ENCODE measurements around the gene MMP25. TPM values are rescaled to one million over a fixed set of nuclear protein-coding genes. Genes with fewer than 3 reads are reported as not detected.

MMP25 gene
- total RNA-seq, 1 experiment from 2014 or later, result 0.67 TPM

DNA sequence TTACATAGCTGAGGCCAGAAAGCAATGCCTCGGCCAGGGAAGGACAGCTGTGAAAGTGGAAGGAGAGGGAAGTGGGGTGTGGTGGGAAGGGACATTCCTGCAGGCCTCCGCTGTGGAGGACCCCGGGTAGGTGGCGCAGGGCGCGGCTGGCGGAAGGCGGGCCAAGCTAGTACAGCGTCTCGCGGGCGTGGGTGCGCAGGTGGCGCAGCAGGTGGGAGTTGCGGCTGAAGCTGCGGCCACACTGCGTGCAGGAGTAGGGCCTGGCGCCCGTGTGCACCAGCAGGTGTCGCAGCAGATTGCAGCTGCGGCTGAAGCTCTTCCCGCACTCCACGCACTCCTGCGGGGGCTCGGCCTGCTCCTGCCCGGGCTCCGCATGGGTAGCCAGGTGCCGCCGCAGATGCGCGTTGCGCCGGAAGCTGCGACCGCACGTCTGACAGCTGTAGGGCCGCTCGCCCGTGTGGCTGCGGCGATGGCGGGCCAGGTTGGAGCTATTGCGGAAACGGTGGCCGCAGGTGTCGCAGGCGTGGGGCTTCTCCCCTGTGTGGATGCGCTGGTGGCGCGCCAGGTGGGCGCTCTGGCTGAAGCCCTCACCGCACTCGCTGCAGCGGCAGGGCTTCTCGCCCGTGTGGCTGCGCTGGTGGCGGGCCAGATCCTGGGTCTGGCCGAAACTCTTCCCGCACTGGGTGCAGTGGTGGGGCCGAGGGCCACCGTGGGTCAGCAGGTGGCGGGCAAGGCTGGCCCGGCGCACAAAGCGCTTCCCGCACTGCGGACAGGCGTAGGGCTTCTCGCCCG is 42.8 kb downstream of the MMP25 start:
- no peak for DNase-seq (ENCODE audit: low read depth, low spot score)
- ChIA-PET POLR2A (no interaction called here), CTCF (interaction anchor here (0.6 to 0.9 kb wide), 2 partner anchors 25 to 1307 kb away, joined by 3 to 4 read pairs; partner anchors contain the start of genes NUBP2 and SPSB3)
- intact Hi-C loops (cut with micrococcal nuclease; ENCODE audit: unreplicated experiment), result no loop called here
- no peaks in the 10 kb centered on the region for H3K36me3 ChIP-seq (ENCODE audit: control insufficient read depth, insufficient read depth, low read length)
- H3K27ac ChIP-seq (ENCODE audit: low read length), result no peak overlapping the region
- ATAC-seq, result no peak
- no peaks in the 10 kb centered on the region for H3K9me3 ChIP-seq (ENCODE audit: control insufficient read depth, insufficient read depth, low read depth, low read length)
- TF ChIP-seq POLR2AphosphoS5 (IDR thresholded peaks at IDR 0.05; ENCODE audit: low read depth, low read length) (no peak), TCF7L2 (IDR thresholded peaks at IDR 0.05; ENCODE audit: low read depth, low read length) (no peak), SIN3A (IDR thresholded peaks at IDR 0.05; ENCODE audit: borderline replicate concordance, insufficient read depth, low read depth, low read length) (no peak), CTCF (IDR thresholded peaks at IDR 0.05) (no peak)
- TF ChIP-seq, protein P1, sequence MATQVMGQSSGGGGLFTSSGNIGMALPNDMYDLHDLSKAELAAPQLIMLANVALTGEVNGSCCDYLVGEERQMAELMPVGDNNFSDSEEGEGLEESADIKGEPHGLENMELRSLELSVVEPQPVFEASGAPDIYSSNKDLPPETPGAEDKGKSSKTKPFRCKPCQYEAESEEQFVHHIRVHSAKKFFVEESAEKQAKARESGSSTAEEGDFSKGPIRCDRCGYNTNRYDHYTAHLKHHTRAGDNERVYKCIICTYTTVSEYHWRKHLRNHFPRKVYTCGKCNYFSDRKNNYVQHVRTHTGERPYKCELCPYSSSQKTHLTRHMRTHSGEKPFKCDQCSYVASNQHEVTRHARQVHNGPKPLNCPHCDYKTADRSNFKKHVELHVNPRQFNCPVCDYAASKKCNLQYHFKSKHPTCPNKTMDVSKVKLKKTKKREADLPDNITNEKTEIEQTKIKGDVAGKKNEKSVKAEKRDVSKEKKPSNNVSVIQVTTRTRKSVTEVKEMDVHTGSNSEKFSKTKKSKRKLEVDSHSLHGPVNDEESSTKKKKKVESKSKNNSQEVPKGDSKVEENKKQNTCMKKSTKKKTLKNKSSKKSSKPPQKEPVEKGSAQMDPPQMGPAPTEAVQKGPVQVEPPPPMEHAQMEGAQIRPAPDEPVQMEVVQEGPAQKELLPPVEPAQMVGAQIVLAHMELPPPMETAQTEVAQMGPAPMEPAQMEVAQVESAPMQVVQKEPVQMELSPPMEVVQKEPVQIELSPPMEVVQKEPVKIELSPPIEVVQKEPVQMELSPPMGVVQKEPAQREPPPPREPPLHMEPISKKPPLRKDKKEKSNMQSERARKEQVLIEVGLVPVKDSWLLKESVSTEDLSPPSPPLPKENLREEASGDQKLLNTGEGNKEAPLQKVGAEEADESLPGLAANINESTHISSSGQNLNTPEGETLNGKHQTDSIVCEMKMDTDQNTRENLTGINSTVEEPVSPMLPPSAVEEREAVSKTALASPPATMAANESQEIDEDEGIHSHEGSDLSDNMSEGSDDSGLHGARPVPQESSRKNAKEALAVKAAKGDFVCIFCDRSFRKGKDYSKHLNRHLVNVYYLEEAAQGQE (IDR thresholded peaks at IDR 0.05; ENCODE audit: insufficient read depth in 1 of 2, low read depth in 2 of 2, low read length in 1 of 2), result no peak
- H3K4me1 ChIP-seq (ENCODE audit: control insufficient read depth, insufficient read depth, low read length), result no peaks in the 10 kb centered on the region
- no peaks in the 10 kb centered on the region for H3K27me3 ChIP-seq (ENCODE audit: control insufficient read depth, insufficient read depth, low read length)
- BruUV-seq (replicated peaks), result no TSS peak
- H3K4me3 ChIP-seq (ENCODE audit: low read depth in 2 of 2, low read length in 2 of 2), result no peak overlapping the region
- in situ Hi-C loops (cut with HindIII; ENCODE audit: low pct_unique_long_range_greater_than_20kb, low sequenced_read_pairs), result no loop called here

DNA sequence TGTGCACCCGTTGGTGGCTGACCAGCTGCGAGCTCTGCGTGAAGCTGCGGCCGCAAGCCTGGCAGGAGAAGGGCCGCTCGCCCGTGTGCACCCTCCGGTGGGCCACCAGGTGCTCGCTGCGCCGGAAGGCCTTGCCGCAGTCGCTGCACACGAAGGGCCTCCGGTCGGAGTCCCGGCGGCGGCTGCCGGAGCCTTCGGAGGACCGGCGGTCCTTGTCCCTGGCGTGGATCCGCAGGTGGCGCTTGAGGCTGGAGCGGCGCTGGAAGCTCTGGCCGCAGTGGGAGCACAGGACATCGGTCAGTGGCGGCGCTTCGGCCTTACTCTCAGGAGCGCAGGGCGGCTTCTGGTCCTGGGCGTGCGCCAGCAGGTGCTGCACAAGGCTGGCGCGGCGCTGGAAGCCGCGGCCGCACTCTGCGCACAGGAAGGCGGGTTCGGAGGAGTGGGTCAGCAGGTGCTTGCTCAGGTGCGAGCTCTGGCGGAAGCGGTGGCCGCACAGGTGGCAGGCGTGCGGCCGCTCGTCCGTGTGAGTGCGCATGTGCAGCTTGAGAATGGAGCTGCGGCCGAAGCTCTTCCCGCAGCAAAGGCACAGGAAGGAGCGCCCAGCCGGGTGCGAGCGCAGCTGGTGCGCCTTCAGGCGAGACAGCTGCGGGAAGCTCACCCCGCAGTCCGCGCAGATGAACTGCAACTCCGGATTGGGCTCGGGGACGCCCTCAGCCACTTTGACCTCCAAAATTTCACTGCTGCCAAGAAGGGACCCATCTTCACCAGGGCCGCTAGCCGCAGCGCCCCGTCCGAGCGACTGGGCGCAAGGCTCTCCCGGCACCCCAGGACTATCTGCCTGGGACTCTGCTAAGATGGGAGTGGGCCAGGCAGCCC is 43.6 kb downstream of the MMP25 start:
- CTCF ChIA-PET, result no interaction called here
- Histone ChIP-seq H3K4me1 (ENCODE audit: control insufficient read depth, insufficient read depth, low read length) (no peaks in the 10 kb centered on the region), H3K4me3 (ENCODE audit: low read depth in 2 of 2, low read length in 2 of 2) (no peak overlapping the region), H3K27me3 (ENCODE audit: control insufficient read depth, insufficient read depth, low read length) (no peaks in the 10 kb centered on the region), H3K36me3 (ENCODE audit: control insufficient read depth, insufficient read depth, low read length) (no peaks in the 10 kb centered on the region), H3K27ac (ENCODE audit: low read length) (no peak overlapping the region), H3K9me3 (ENCODE audit: control insufficient read depth, insufficient read depth, low read depth, low read length) (no peaks in the 10 kb centered on the region)
- ATAC-seq, result no peak
- in situ Hi-C loops (cut with HindIII; ENCODE audit: low pct_unique_long_range_greater_than_20kb, low sequenced_read_pairs) (no loop called here), intact Hi-C loops (cut with micrococcal nuclease; ENCODE audit: unreplicated experiment) (no loop called here)
- no TSS peak for BruUV-seq (replicated peaks)
- POLR2A ChIA-PET, result no interaction called here
- no peak for TF ChIP-seq POLR2AphosphoS5 (IDR thresholded peaks at IDR 0.05; ENCODE audit: low read depth, low read length)
- no peak for DNase-seq (ENCODE audit: low read depth, low spot score)

Data from Panc1 (cell line).